Thyroid gland (tissue), 4 donors: ENCODE data around the gene CXorf49B. TPM values are rescaled to one million over a fixed set of nuclear protein-coding genes. Genes with fewer than 3 reads are reported as not detected.

Experiments used
- DNase-seq, 2 donors: peaks; one replicate each; pipeline ENCODE4 v3.0.0-alpha.2; 2019
- H3K27ac ChIP-seq, 3 donors: fragments of 200-600 bp; sonication (generic); 1 replicate in 2 of 3; 2 replicates in 1 of 3; pipeline ENCODE4 v1.5.1; 2016 to 2019; ENCODE audit warnings: mild to moderate bottlenecking in 1 of 3, moderate library complexity in 1 of 3
- H3K27me3 ChIP-seq: fragments of 200-600 bp; sonication (generic); one replicate; pipeline ENCODE4 v1.5.1; 2019
- H3K36me3 ChIP-seq, 2 donors: fragments of 200-600 bp; sonication (generic); one replicate each; pipeline ENCODE4 v1.5.1; 2016 to 2019
- H3K4me1 ChIP-seq, 2 donors: fragments of 200-600 bp; sonication (generic); one replicate each; pipeline ENCODE4 v1.5.1; 2017 to 2019
- H3K4me3 ChIP-seq, 3 donors: fragments of 200-600 bp; sonication (generic); replicated peaks in 1 of 3; 1 replicate in 2 of 3; 2 replicates in 1 of 3; pipeline ENCODE4 v1.5.1; 2016; ENCODE audit warnings: mild to moderate bottlenecking in 1 of 3
- H3K9me3 ChIP-seq: fragments of 200-600 bp; sonication (generic); one replicate; pipeline ENCODE4 v1.5.1; 2017
- CTCF ChIP-seq, 6 experiments: fragments of 200-600 bp in 3 of 6; fragments of 450-650 bp in 3 of 6; sonication (generic) in 3 of 6; IDR thresholded peaks; one replicate each; pipeline ENCODE4 v1.5.1; 2016 to 2019; ENCODE audit warnings: antibody characterized with exemption in 6 of 6, mild to moderate bottlenecking in 2 of 6, inconsistent platforms in 1 of 6, moderate library complexity in 1 of 6
- POLR2A ChIP-seq, 2 donors: fragments of 450-650 bp; IDR thresholded peaks; one replicate each; pipeline ENCODE4 v1.6.1; 2017; ENCODE audit warnings: antibody characterized with exemption in 2 of 2, mild to moderate bottlenecking in 2 of 2, moderate library complexity in 1 of 2
- WGBS, 2 donors: methylation state at CpG; one replicate each; pipeline ENCODE4 v1.1.5; 2017; 5-methylcytosine and 5-hydroxymethylcytosine counted together
- intact Hi-C: fragments of 100-400 bp; cut with DNase I; formaldehyde crosslinking; loops from one replicate; pipeline ENCODE4 v1.15.1; 2023
- small RNA-seq: library from RNA; depleted of rRNA; stranded (forward); fragments of <200 nt; gene quantifications from one replicate; pipeline ENCODE3, GENCODE V24; 2016
- total RNA-seq, 4 donors: library from RNA; depleted of rRNA; stranded (reverse); fragments of >200 nt; gene quantifications; one replicate each; pipeline ENCODE4 v1.2.3, GENCODE V29; 2016

CXorf49B gene
- total RNA-seq, 4 donors from 2014 or later = not detected

- no peaks in the 10 kb centered on the region for H3K36me3 ChIP-seq
- no peaks in the 10 kb centered on the region for H3K4me1 ChIP-seq
- no peaks in the 10 kb centered on the region for H3K27me3 ChIP-seq
- 74 to 86% methylated on average over 7 to 9 of the region's 14 CpGs for WGBS, 2 donors
- no peak overlapping the region for H3K27ac ChIP-seq
- no peak for TF ChIP-seq CTCF (IDR thresholded peaks at IDR 0.05)
- TF ChIP-seq POLR2A (IDR thresholded peaks at IDR 0.05) = no peak
- intact Hi-C loops = no loop called here
- DNase-seq = no peak
- H3K9me3 ChIP-seq = no peaks in the 10 kb centered on the region
- no peak overlapping the region for H3K4me3 ChIP-seq
Observed at GRCh38 chrX:71815121-71815905, 52.2 kb downstream of the CXorf49B start.

- H3K4me1 ChIP-seq = no peaks in the 10 kb centered on the region
- no peak for TF ChIP-seq CTCF (IDR thresholded peaks at IDR 0.05)
- TF ChIP-seq POLR2A (IDR thresholded peaks at IDR 0.05) = no peak
- no peak for DNase-seq
- H3K4me3 ChIP-seq = no peak overlapping the region
- H3K9me3 ChIP-seq = no peaks in the 10 kb centered on the region
- no peak overlapping the region for H3K27ac ChIP-seq
- intact Hi-C loops = no loop called here
- no peaks in the 10 kb centered on the region for H3K36me3 ChIP-seq
- no peaks in the 10 kb centered on the region for H3K27me3 ChIP-seq
- 60% methylated on average over 1 of the region's 2 CpGs; no CpG with 5 or more reads in 1 of the 2 donors for WGBS, 2 donors
Observed at GRCh38 chrX:71815906-71816156, 52.7 kb downstream of the CXorf49B start.

Small RNAs within 50 kb of the gene (small RNA-seq; reads per million reads assigned to genes)
- gene BX276092.1 = not detected
- gene BX276092.6 = not detected
- gene BX276092.8 = not detected

Other genes with a start within 250 kb of the CXorf49B start
- gene OGT, start 230.2 kb upstream of the CXorf49B start, total RNA-seq = 100 to 1,000 TPM; 162 to 218 (median 214) TPM
- gene GCNA, start 184.9 kb upstream of the CXorf49B start, total RNA-seq = 1 to 10 TPM; 1.8 to 3.6 (median 2.5) TPM
- gene CXCR3, start 144.8 kb upstream of the CXorf49B start, total RNA-seq = 1 to 10 TPM in 1 of 4 donors, under 1 TPM in 2, not detected in 1; 0.42 to 1.0 (median 0.67) TPM
- gene CXorf49, start 45.1 kb upstream of the CXorf49B start, total RNA-seq = not detected
- 10 to 100 TPM in 1 of 4 donors, 1 to 10 TPM in 3; 5.5 to 11.7 (median 7.2) TPM for gene NHSL2, start 147.5 kb downstream of the CXorf49B start, total RNA-seq